ENCODE measurements around the gene OGFOD3.
"Not testable (repeated sequence)": the region's sequence is repeated elsewhere in the genome, so short reads cannot be mapped to it uniquely, and the experiment has no call there.

The OGFOD3 gene

GRCh38 chr17:82371333-82372248 lies 46.8 kb downstream of the OGFOD3 start, which contains the start of gene UTS2R:
Gene UTS2R, plus strand, starts transcription at chr17:82371765. Its CDS starts 2,560 bp downstream, at chr17:82374325.
- DNase-seq, result no peak

GRCh38 chr17:82370471-82371332 lies 47.7 kb downstream of the OGFOD3 start:
- DNase-seq, result no peak

DNA sequence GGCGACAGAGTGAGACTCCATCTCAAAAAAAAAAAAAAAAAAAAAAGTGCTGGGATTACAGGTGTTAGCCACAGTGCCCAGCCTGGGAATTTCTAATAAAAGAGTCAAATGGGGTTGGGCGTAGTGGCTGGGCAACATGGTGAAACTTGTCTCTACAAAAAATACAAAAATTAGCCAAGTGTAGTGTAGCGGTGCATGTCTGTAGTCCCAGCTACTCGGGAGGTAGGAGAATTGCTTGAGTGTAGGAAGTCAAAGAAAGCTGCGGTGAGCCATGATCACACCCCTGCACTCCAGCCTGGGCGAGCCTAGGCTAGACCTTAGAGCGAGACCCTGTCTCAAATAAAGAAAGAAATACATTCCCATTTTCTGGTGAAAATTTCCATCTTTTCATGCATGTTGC lies 49.2 kb downstream of the OGFOD3 start:
- DNase-seq, result no peak

- DNase-seq, result no peak
These were observed 50.5 kb downstream of the OGFOD3 start for GRCh38 chr17:82367724-82368524.

DNA sequence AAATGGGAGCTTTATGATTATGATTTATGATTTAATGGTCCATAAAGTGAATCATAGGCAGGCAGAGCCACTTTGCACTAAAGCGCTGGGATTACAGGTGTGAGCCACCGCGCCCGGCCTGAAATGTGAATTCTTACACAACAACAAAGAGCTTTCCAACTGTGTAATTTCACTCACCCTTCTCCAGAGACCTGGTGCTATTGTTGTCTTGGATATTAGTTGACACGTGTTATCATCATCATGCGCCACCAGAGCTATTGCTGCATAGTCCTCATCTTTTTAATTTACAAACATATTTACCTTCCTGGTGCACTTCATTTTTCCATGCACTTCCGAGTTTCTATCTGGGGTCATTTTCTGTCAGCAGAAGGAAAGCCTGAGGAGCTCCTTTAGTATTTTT lies 51.6 kb downstream of the OGFOD3 start:
- DNase-seq, result no peak

DNA sequence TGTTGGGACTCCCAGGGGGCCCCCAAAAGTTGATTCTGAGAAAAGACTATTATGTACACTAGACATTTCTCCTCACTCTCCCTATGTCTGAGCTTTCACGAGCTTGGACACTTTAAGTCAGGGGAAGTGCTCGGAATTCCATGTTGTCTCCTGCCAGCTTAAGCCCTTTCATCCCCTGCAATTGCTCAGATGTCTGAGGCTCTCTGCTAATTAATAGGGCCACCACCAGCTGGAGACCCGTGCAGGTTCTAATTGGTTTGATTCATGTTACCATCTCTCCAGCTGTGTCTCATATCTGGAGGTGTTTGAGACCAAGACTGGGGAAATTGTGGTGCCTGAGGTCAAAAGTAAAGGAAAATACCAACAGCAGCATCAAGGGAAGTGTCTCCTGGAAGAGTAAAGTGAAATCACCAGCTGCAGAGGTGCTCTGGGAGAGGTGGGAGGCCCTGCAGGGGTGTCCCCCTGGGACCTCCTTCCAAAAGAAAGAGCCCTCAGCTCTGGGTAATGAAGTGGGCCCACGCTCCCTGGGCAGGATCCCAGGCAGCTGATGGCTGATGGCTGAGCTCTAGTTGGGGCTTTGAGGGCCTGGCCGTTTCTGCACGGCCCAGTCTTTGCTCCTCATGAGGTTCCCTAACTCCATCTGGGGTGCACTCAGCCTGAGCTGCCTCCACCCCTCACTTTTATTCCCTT lies 52.6 kb downstream of the OGFOD3 start:
- DNase-seq, result no peak

DNA sequence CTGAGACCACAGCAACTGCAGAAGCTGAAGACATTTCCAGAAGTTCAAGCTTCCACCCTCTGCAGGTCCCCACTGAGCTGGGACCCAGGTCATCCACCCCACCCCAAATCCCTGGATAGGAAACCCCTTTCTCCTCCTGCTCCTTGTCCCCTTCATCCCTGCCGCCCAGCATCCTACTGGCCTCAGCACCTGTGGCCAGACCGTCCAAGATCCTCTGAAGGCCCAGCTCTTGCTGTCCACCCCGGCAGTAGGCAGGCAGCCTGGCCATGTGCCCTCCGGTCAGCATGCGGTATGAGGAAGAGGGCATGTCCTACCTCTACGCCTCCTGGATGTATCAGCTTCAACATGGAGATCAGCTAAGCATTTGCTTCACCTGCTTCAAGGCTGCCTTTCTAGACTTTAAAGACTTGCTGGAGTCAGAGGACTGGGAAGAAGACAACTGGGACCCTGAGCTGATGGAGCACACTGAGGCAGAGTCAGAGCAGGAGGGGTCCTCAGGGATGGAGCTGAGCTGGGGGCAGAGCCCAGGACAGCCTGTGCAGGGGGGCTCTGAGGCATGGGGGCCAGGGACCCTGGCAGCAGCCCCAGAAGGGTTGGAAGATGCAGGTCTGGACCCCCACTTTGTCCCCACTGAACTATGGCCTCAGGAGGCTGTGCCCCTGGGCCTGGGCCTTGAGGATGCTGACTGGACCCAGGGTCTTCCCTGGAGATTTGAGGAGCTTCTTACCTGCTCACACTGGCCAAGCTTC lies 56.3 kb downstream of the OGFOD3 start:
- DNase-seq, result no peak

GRCh38 chr17:82359451-82360074 lies 58.8 kb downstream of the OGFOD3 start:
- DNase-seq, result not testable (repeated sequence)

DNA sequence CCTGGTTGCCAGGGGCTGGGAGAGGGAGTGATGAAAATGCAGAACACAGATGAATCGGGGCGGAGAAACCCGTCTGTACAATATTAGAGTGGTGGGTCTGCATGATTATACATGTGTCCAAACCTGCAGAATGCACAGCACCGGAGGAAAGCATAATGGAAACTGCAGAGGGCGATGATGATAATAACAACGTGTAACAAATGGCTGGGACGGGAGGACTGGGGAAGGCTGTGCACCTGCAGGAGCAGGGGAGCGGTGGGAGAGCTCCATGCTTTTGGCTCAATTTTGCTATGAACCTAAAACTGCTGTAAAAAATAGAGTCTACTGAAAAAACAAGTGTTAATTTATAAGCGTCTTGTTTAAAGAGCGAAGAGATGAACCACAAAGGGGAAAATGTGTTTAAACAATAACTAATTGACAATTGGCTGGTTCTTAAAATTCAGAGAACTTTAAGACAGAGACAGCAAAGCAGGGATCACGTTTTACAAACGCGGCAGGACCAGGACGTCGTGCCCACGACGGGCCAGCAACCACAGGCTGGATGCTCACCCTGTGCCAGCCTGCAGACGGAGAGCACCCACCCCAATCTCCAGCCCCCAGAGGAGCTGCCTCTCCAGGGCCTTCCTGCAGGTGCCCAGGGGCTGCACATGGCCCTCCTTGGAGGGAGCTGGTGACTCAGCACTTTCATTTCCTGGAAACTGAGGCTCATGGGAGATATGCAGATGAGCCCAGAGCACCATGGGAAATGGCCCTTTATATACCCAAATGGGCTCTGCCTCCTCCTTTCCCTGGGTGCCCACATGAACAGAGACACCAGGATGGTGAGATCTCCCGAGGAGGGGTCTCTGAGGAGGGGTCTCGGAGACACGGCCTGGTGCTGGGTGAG lies 59.7 kb downstream of the OGFOD3 start, which contains the start of gene TEX19:
TSS of gene TEX19 (plus strand) at position 783 of the 886 bp plus-strand sequence. CDS start 2,904 bp downstream, outside the sequence.
- no peak for DNase-seq

DNA sequence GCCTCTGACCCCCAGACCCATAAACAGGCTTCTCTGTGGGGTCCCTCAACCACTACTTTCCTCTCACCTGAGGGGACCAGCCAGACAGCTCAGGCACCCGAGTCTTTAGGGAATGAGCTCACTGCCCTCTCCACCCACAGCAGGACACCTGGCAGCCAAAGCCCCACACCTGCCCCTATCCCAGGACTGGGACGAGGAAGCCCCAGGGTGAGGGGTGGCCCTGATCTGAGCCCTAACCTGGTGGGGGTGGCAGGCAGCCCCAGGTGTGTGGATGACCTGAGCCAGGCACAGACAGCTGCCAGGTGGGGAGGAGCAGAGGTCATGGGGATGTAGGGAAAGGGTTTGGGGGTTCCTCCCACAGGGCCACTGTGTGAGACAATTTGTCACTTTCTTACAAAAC lies 61.0 kb downstream of the OGFOD3 start:
- DNase-seq, result no peak

DNA sequence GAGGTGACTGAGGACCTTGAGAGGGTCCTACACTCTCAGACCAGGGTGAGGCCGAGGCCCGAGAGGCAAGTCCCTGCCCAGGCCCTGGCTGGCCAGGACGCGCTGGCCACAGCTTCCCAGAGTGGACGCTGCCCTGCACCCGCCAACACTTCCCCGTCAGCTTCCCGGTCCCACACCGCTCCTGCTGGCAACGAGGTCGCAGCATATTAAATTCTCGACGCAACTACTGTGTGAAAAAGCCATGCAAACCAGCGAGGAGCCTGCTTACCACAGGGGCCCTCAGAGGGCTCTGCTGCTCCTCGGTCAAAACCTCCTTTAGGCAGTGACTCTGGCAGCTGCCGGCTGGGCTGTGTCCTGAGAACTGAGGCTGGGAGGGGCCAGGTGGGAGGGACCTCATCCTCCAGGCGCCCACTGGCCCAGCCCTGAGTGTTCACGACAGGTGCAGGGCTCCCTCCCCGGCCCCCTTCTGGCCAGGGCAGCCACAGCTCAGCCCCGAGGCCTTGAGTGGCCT lies 61.5 kb downstream of the OGFOD3 start:
- no peak for DNase-seq

DNA sequence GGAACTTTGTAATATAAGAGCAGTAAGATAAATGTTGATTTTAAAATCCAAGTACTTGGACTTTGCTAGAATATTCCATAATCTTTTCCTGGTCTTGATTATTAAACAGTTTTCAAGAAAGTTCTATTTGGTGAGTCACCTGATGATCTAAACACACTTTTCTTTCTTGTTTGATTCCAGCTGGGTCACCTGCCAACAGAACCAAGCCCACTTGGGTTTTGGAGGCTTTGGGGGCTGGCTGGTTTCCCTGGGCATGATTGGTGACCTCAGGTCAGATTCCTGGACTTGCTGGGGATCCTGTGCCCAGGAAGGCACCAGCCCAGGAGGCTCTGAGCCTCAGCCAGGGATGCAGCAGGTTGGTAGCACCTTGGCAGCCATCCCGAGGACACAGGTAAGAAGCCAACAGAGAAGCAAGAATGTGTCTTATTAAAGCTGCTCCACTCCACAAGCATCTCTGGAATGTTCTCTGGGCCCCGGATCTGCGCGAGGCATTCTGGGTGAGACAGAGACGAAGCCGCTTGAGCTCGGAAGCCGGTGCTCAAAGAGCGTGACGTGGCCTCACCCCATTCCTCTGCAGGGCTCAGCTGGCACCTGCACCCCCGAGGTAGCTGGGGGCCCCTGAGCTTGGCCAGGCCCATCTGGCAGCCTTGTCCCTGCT lies 62.5 kb downstream of the OGFOD3 start:
- DNase-seq, result no peak

GRCh38 chr17:82354804-82355308 lies 63.5 kb downstream of the OGFOD3 start:
- no peak for DNase-seq

DNA sequence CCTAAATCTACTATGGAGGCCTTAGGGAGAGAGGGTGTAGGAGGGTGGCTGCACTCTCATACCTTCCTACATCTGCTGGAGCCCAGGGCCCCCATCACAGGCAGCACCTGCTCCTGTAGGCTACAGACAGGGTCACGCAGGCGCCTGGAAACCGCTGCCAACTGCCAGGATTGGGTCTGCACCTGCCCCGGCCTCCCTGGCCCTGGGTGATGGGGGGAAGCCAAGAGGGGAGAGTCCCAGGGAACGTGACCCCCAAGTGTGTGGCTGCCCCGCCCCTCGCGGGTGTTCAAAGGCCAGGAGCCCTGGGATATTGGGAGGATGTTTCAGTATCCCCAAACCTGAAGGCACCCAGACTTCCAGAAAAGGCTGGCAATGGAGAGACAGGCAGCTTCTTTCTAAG lies 64.9 kb downstream of the OGFOD3 start:
- DNase-seq, result no peak

GRCh38 chr17:82351713-82352488 lies 66.5 kb downstream of the OGFOD3 start:
- DNase-seq, result peak; percentile 85

GRCh38 chr17:82351254-82351712 lies 67.1 kb downstream of the OGFOD3 start:
- no peak for DNase-seq

DNA sequence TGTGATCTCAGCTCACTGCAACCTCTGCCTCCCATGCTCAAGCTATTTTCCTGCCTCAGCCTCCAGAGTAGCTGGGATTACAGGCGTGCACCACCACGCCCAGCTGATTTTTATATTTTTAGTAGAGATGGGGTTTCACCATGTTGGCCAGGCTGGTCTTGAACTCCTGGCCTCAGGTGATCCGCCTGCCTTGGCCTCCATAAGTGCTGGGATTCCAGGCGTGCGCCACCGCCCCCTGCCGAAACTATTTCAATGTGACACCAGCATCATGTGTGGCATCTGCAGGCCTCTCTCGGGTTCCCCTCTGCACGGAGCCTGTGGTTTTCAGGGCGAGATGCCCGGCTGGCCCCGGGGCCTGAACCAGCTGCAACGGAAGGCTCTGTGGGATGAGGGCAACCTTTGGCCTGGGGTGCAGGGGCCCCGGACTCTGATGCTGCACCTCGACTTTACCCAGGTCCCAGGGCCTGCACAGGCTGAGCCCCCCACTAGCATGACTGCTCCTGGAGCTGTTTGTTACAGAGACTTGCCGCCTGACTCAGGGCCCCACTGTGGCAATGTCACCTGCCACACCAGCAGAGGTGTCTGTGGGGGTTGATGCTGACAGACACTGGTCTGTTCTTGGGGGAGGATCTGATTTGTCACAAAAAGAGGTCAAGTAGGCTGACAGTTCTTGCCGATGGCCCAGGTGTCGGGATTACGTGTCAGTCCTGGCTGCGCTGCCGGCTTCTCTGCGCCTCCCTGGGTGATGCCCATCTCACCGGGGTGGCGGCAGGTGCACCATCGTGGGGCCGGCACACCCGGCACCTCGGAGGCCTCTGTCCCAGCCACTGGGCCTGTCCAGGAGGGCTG lies 68.0 kb downstream of the OGFOD3 start:
- DNase-seq, result no peak

Data from activated CD4-positive, CD25-positive, alpha-beta regulatory T cell treated with anti-CD3 and anti-CD28 coated beads, Interleukin-2, amount 50 U/mL, for 72 hours (primary cell).